ENCODE results near the gene TRIO.

GRCh38 chr5:14556015-14556414 is 412.9 kb downstream of the TRIO start:
- TF ChIP-seq EP300 (IDR thresholded peaks at IDR 0.05) = no peak
- TF ChIP-seq CTCF (IDR thresholded peaks at IDR 0.05) = no peak
